MCF 10A (cell line): ENCODE measurements around the gene RNF157. TPM values are rescaled to one million over a fixed set of nuclear protein-coding genes. Genes with fewer than 3 reads are reported as not detected.

Source experiments
- BruUV-seq: library from RNA; stranded (reverse); fragments of 400-500 nt; replicated peaks from 2 replicates; lab custom pipeline; 2021; lab: Mats Ljungman, UMichigan
- CTCF ChIA-PET: fragments of 300-600 bp; sonication (Branson Sonifier 250); formaldehyde crosslinking; extraction: SDS; loops from one replicate; lab custom pipeline; 2021; ENCODE audit warnings: antibody characterized with exemption, inconsistent platforms; lab: Yijun Ruan, JAX
- POLR2A ChIA-PET: fragments of 300-600, 350-650 bp; sonication (Branson Sonifier 250); formaldehyde crosslinking; extraction: SDS; loops from one replicate; lab custom pipeline; 2020; ENCODE audit warnings: antibody characterized with exemption, inconsistent platforms; lab: Yijun Ruan, JAX
- DNase-seq: peaks from one replicate; pipeline ENCODE4 v3.0.0-alpha.2; 2018; ENCODE audit not compliant: unreplicated experiment
- H3K27ac Mint-ChIP-seq: one replicate; pipeline ENCODE4 v1.8.0; 2022; ENCODE audit warnings: mild to moderate bottlenecking, low read depth, mixed read lengths; ENCODE audit not compliant: unreplicated experiment
- H3K27me3 Mint-ChIP-seq: one replicate; pipeline ENCODE4 v1.8.0; 2022; ENCODE audit warnings: mixed read lengths; ENCODE audit not compliant: insufficient read depth, unreplicated experiment
- H3K36me3 Mint-ChIP-seq: one replicate; pipeline ENCODE4 v1.8.0; 2022; ENCODE audit warnings: mild to moderate bottlenecking, moderate library complexity, mixed read lengths; ENCODE audit not compliant: insufficient read depth, unreplicated experiment
- H3K4me1 Mint-ChIP-seq: one replicate; pipeline ENCODE4 v1.8.0; 2022; ENCODE audit warnings: mixed read lengths; ENCODE audit not compliant: insufficient read depth, unreplicated experiment
- H3K4me3 Mint-ChIP-seq: one replicate; pipeline ENCODE4 v1.8.0; 2022; ENCODE audit warnings: mild to moderate bottlenecking, moderate library complexity, mixed read lengths; ENCODE audit not compliant: unreplicated experiment
- H3K9me3 Mint-ChIP-seq: one replicate; pipeline ENCODE4 v1.8.0; 2022; ENCODE audit warnings: mixed read lengths; ENCODE audit not compliant: unreplicated experiment
- CTCF ChIP-seq: fragments of 200-600 bp; IDR thresholded peaks from one replicate; pipeline ENCODE4 v1.8.0; 2022; ENCODE audit warnings: antibody characterized with exemption, mild to moderate bottlenecking; ENCODE audit not compliant: unreplicated experiment
- intact Hi-C: fragments of 100-400 bp; cut with micrococcal nuclease; formaldehyde crosslinking; loops from 2 replicates; pipeline ENCODE4 v1.14.1; 2022
- total RNA-seq: library from RNA; stranded (reverse); gene quantifications from 2 replicates; pipeline ENCODE4 v1.2.3, GENCODE V29; 2022

RNF157 gene
- total RNA-seq, 1 experiment from 2014 or later, result 0.44 TPM

- Mint-ChIP-seq H3K27ac (no peak overlapping the region), H3K27me3 (no peaks in the 10 kb centered on the region), H3K9me3 (no peaks in the 10 kb centered on the region), H3K4me1 (peaks cover 10% of the 10 kb centered on the region), H3K36me3 (peaks cover 28% of the 10 kb centered on the region), H3K4me3 (no peak overlapping the region)
- no peak for DNase-seq
- CTCF ChIA-PET, result interaction anchor here (0.7 to 0.8 kb wide), 2 partner anchors 13 to 273 kb away, joined by 4 to 5 read pairs; no protein-coding TSS in a partner anchor
- intact Hi-C loops, result no loop called here
- POLR2A ChIA-PET, result interaction anchor here (0.6 kb wide), 1 partner anchor 147 kb away, joined by 3 read pairs; no protein-coding TSS in a partner anchor
- BruUV-seq, result no TSS peak
- TF ChIP-seq CTCF, result no peak
Measured at GRCh38 chr17:76272541-76273444, 32.5 kb upstream of the RNF157 start.

GRCh38 chr17:76271669-76272540 lies 31.6 kb upstream of the RNF157 start:
- ChIA-PET CTCF (interaction anchor here (0.6 to 6.0 kb wide), 4 partner anchors 7 to 169 kb away, joined by 3 to 51 read pairs (median 4); partner anchors contain the start of gene EXOC7), POLR2A (interaction anchor here (0.6 kb wide), 1 partner anchor 147 kb away, joined by 3 read pairs; no protein-coding TSS in a partner anchor)
- no peaks in the 10 kb centered on the region for H3K27me3 Mint-ChIP-seq
- H3K9me3 Mint-ChIP-seq, result no peaks in the 10 kb centered on the region
- H3K27ac Mint-ChIP-seq, result no peak overlapping the region
- no peak for DNase-seq
- H3K4me1 Mint-ChIP-seq, result peaks cover 7% of the 10 kb centered on the region
- intact Hi-C loops, result no loop called here
- no peak overlapping the region for H3K4me3 Mint-ChIP-seq
- no TSS peak for BruUV-seq
- no peak for TF ChIP-seq CTCF
- H3K36me3 Mint-ChIP-seq, result peaks cover 32% of the 10 kb centered on the region

- CTCF ChIA-PET, result interaction anchor here (0.6 to 6.0 kb wide), 3 partner anchors 8 to 168 kb away, joined by 3 to 51 read pairs (median 3); partner anchors contain the start of gene EXOC7
Measured at GRCh38 chr17:76270770-76271668, 30.7 kb upstream of the RNF157 start.

More at GRCh38 chr17:76270770-76271668, 30.7 kb upstream of the RNF157 start:
- intact Hi-C loops, result no loop called here
- no peaks in the 10 kb centered on the region for H3K9me3 Mint-ChIP-seq
- POLR2A ChIA-PET, result no interaction called here
- peaks cover 33% of the 10 kb centered on the region for H3K36me3 Mint-ChIP-seq
- TF ChIP-seq CTCF, result no peak
- H3K4me1 Mint-ChIP-seq, result peaks cover 7% of the 10 kb centered on the region
- H3K4me3 Mint-ChIP-seq, result no peak overlapping the region
- no peaks in the 10 kb centered on the region for H3K27me3 Mint-ChIP-seq
- BruUV-seq, result no TSS peak
- DNase-seq, result no peak
- no peak overlapping the region for H3K27ac Mint-ChIP-seq
